Raji (cell line): ENCODE data around the gene HARS1.
A peak's percentile ranks its signal among the peaks of the same experiment; 100 is the strongest.

Experiments used
- POLR2A ChIP-seq: IDR thresholded peaks from 2 replicates; pipeline ENCODE4 v1.6.1; 2011; ENCODE audit warnings: low read depth, low read length, control low read depth; ENCODE audit not compliant: insufficient read depth

HARS1 gene

GRCh38 chr5:140690376-140690932, 716 bp downstream of the HARS1 start:
- no peak for TF ChIP-seq POLR2A

DNA sequence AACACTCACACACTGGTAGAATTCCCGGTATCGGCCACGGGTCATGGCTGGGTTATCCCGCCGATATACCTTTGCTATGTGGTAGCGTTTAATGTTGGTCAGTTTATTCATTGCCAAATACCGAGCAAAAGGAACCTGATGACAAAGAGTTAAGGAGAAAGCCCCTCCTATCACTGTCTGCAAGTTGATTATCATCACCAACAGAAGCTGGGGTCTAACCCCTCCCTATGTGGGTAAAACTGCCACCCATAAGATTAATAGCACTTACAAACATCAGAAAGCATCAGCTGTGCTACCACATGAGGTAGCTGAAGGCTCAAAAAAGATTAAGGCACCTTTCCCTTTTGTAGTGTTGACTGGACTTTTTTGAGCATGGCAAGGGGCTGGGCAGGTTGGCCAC, 12.2 kb downstream of the HARS1 start:
- TF ChIP-seq POLR2A, result no peak

DNA sequence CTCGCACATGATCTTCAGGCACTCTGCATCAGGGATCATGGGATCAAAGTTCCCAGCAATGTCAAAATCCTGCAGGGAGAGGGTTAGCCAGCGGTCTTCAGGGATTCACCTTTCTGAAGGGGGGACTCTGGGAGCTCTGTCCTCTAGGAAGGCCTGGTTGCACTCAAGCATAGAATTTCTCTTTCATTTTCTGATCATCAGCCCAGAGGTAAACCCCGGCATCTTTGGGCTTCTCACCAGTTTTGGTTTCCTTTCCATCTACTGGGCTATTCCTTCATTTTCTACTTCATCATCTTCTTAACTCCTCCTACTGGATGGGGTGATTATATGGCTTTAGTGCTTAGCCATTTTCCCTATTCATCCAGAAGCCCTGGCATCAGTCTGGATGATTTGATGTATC, 13.2 kb downstream of the HARS1 start:
- TF ChIP-seq POLR2A, result no peak

DNA sequence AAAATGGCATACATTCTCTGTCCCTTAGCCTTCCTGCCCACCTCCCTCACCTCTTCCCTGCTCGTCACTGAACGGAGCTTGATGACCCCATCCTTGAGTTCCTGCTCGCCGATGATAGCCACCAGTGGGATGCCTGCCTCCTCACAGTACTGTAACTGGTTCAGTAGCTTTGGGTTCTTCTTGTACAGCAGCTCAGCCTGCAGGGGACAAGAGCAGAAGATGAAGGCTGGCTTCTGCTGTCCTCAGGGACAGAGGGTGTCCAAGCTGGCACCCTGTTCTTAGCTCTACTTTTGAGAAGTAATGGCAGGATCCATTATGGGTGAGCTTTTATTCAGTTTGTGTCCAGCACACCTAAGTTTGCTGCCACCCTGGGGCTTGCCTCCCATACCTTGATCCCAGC, 16.5 kb downstream of the HARS1 start:
- TF ChIP-seq POLR2A, result no peak

DNA sequence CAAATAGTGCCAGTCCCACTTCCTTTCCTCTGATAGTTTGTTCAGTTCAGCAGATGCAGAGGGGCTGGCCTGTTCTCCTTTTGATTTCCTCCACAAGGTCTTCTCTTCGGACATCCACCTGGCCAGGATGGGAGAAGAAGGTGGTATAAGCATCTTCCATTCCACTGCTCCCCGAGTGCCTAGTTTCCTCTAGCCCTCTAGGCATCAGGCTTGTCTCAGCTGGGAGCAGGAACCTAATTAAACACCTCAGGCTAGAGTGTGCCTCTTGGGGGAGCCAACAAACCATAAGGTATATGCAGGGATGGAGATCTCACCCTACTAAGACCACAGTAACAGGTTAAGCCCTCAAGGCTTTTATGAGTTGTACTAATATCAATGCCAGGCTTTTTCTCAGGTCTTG, 17.0 kb downstream of the HARS1 start:
- TF ChIP-seq POLR2A, result no peak

GRCh38 chr5:140673187-140673976, 17.8 kb downstream of the HARS1 start, which contains the start of gene DND1:
Gene DND1, minus strand, starts transcription at chr5:140673576. Its CDS starts 34 bp downstream, at chr5:140673542.
- TF ChIP-seq POLR2A, result no peak

- TF ChIP-seq POLR2A, result no peak
Observed at GRCh38 chr5:140672455-140673186, 18.5 kb downstream of the HARS1 start.

GRCh38 chr5:140671472-140672125, 19.6 kb downstream of the HARS1 start:
- no peak for TF ChIP-seq POLR2A

GRCh38 chr5:140664359-140665119, 26.6 kb downstream of the HARS1 start, which contains the start of gene WDR55:
Gene WDR55, plus strand, starts transcription at chr5:140664904. Its CDS starts 9 bp downstream, at chr5:140664913.
- TF ChIP-seq POLR2A, result peak; percentile 97

DNA sequence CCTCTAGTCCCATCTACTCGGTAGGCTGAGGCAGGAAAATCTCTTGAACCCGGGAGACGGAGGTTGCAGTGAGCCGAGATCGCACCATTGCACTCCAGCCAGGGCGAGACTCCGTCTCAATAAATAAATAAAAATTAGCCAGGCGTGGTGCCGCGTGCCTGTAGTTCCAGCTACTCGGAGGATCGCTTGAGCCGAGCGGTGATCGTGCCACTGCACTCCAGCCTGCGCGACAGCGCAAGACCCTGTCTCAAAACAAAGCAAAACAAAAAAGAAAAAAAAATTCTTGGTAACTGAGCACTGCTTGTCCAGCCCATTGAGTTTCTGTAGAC, 27.2 kb downstream of the HARS1 start:
- TF ChIP-seq POLR2A, result no peak

- TF ChIP-seq POLR2A, result no peak
Observed at GRCh38 chr5:140658870-140659269, 32.3 kb downstream of the HARS1 start.

DNA sequence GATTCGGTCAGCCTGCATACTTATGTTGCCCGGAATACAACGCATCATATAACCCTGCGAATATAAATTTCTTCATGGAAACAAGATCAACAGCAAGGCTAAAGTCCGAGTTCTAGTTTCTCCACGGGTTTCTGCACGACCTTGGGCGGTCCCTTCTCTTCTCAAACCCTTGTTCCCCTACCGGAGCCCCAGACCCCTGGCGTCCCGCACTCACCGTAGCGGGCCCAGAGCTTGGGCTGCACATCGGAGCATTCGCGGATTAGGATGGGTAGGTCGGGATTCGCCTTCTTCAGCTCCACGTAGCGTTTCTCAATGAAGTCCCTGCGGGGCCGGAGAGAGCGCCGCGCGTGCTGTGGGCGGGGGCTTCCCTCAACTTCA, 44.1 kb downstream of the HARS1 start:
- TF ChIP-seq POLR2A, result no peak

- no peak for TF ChIP-seq POLR2A
Observed at GRCh38 chr5:140642718-140643117, 48.5 kb downstream of the HARS1 start.

DNA sequence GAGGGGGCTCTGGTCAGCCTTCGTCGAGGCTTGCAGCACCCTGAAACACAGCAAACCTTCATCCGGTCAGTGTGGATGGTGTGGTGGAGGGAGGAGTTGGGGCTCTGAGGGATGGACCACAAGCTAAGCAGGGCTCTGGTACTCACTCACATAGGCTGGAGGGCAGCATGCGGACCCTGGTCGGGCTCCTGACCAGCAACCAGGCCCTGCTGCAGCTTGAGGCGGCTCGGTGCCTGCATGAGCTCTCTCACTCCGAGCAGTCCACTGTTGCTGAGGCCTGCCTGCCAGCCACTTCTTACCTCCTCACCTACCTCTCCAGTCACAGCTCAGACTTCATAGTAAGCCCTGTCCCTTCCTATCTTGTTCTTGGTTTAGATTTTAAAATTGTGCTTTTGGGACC, 49.5 kb downstream of the HARS1 start:
- TF ChIP-seq POLR2A, result no peak

DNA sequence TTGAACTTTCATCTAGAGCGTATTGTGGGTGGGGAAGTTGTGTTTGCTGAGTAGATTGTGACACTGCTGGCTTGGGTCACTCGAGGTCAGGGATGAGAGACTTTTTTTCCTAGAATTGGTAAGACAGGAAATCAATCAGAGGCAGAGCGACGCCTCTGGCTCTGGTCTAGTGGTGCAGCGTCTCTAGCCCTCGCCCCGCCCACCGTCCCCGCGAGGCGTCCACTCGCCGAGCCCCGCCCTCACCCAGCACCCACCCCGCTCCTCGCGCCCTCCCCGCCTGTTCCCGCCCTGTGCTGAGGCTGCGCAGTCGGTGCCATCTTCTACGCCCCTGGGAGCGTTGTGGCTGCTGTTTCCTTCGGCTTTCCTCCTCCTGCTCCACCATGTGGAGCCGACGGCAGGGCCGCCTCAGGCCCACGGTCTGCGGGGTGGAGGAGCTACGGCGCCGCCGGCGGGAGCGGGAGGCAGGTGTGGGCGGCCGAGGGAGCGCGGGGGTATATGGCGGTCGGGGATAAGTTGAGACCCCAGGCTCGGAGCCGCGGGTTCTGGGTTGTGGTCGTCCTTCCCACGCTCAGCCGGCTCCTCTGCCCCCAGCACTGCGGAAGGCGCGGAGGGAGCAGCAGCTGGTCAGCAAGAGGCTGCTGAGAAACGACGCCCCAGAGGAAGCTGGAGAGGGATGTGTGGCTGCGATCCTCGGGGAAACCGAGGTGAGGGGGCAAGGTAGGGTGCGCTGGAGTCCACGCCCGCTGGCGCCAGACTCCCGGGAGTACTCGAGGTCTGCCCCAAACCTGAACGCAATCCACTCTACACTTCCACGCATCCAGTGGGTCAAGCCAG, 51.8 kb downstream of the HARS1 start, which contains the start of gene TMCO6:
Gene TMCO6 (plus strand): TSS at position 304 of the 834 bp plus-strand sequence. CDS start 77 bp downstream, at position 381.
- TF ChIP-seq POLR2A, result peak; percentile 96
